Tibial nerve (tissue), 4 donors: ENCODE data around the gene ENOPH1. TPM values are rescaled to one million over a fixed set of nuclear protein-coding genes. Genes with fewer than 3 reads are reported as not detected.
A peak's percentile ranks its signal among the peaks of the same experiment; 100 is the strongest.

ENCODE experiments used
- DNase-seq, 2 donors: peaks; one replicate each; pipeline ENCODE4 v3.0.0-alpha.2; 2019; ENCODE audit warnings: low spot score in 2 of 2
- H3K27ac ChIP-seq, 4 donors: fragments of 200-600 bp; sonication (generic) in 3 of 4; one replicate each; pipeline ENCODE4 v1.5.1; 2017 to 2019; ENCODE audit warnings: mild to moderate bottlenecking in 1 of 4
- H3K27me3 ChIP-seq, 2 donors: fragments of 200-600 bp; sonication (generic) in 1 of 2; one replicate each; pipeline versions ENCODE4 v1.5.1 to v1.6.0; 2017 to 2019
- H3K36me3 ChIP-seq, 3 donors: fragments of 200-600 bp; sonication (generic); one replicate each; pipeline ENCODE4 v1.5.1; 2018 to 2019
- H3K4me1 ChIP-seq, 4 donors: fragments of 200-600 bp; sonication (generic) in 3 of 4; one replicate each; pipeline ENCODE4 v1.5.1; 2017 to 2019
- H3K4me3 ChIP-seq, 4 donors: fragments of 200-600 bp; sonication (generic) in 3 of 4; one replicate each; pipeline ENCODE4 v1.5.1; 2017 to 2019; ENCODE audit warnings: mild to moderate bottlenecking in 1 of 4, moderate library complexity in 1 of 4
- H3K9me3 ChIP-seq, 4 donors: fragments of 200-600 bp; sonication (generic) in 3 of 4; one replicate each; pipeline ENCODE4 v1.5.1; 2017 to 2019
- EP300 ChIP-seq, 2 donors: sonication (generic); formaldehyde crosslinking; IDR thresholded peaks; one replicate each; pipeline ENCODE4 v1.6.1; 2017; ENCODE audit warnings: antibody characterized with exemption in 2 of 2, mild to moderate bottlenecking in 1 of 2
- POLR2A ChIP-seq, 2 donors: fragments of 450-650 bp; IDR thresholded peaks; one replicate each; pipeline ENCODE4 v1.6.1; 2017; ENCODE audit warnings: antibody characterized with exemption in 2 of 2, mild to moderate bottlenecking in 2 of 2, moderate library complexity in 2 of 2
- WGBS, 2 donors: methylation state at CpG; one replicate each; pipeline ENCODE4 v1.1.5; 2018; 5-methylcytosine and 5-hydroxymethylcytosine counted together
- total RNA-seq, 4 donors: library from RNA; depleted of rRNA; stranded (reverse); fragments of >200 nt; gene quantifications; one replicate each; pipeline ENCODE4 v1.1.0, GENCODE V29; 2016
- TF ChIP-seq, protein P1 (sequence below), 5 experiments: fragments of 200-600 bp in 3 of 5; fragments of 450-650 bp in 2 of 5; sonication (generic) in 3 of 5; IDR thresholded peaks; one replicate each; pipeline ENCODE4 v1.5.1; 2016 to 2019; ENCODE audit warnings: antibody characterized with exemption in 5 of 5, mild to moderate bottlenecking in 3 of 5, moderate library complexity in 2 of 5

ENOPH1 gene
- 10 to 100 TPM; 26.2 to 41.3 (median 30.7) TPM for total RNA-seq

DNA sequence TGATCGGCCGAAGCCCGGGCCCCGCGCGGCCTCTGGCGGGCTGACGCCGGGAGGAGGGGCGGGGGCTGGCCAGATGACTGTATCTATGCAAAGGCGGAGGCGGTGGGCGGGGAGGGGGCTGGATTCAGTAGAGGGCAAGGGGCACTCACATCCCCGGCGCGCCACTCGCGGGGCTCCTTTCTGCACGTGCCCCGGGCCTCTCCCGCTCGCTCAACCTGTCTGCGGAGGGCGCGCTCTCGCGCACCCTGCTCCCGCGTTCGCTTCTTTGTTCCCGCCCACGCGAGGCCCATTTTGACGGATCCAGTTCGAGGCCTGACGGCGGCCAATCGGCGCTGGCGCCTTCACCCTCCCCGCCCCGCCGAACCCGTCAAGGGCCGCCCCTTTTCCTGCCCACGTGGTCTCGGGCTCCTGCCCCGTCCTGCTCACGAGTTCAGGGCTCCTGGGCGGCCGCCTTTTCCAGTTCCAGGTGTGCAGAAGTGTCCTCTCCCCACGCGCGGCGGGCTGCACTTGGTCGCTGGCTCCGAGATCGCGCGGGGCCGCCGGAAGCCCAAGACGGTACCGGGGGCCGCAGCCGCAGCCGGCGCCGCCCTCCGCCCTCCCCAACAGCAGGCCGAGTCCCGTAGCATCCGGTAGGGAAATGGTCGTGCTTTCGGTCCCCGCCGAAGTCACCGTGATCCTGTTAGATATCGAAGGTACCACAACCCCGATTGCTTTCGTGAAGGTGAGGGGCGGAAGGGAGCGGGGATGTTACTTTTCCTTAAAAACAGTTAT is at the start of gene ENOPH1, which contains the start of gene HNRNPDL:
Gene ENOPH1 (plus strand): TSS at position 398 of the 771 bp plus-strand sequence. CDS start 240 bp downstream, at position 638.
Gene HNRNPDL (minus strand): TSS at position 270 of the 771 bp plus-strand sequence. CDS start 772 bp downstream, outside the sequence.
- peaks cover 0 to 53% (median 29%) of the 10 kb centered on the region in 4 donors for H3K4me1 ChIP-seq
- peak within 1 kb of the TSS; percentile 97 to 98 (median 98) for H3K27ac ChIP-seq
- H3K27me3 ChIP-seq = no peaks in the 10 kb centered on the region
- TF ChIP-seq, protein P1, sequence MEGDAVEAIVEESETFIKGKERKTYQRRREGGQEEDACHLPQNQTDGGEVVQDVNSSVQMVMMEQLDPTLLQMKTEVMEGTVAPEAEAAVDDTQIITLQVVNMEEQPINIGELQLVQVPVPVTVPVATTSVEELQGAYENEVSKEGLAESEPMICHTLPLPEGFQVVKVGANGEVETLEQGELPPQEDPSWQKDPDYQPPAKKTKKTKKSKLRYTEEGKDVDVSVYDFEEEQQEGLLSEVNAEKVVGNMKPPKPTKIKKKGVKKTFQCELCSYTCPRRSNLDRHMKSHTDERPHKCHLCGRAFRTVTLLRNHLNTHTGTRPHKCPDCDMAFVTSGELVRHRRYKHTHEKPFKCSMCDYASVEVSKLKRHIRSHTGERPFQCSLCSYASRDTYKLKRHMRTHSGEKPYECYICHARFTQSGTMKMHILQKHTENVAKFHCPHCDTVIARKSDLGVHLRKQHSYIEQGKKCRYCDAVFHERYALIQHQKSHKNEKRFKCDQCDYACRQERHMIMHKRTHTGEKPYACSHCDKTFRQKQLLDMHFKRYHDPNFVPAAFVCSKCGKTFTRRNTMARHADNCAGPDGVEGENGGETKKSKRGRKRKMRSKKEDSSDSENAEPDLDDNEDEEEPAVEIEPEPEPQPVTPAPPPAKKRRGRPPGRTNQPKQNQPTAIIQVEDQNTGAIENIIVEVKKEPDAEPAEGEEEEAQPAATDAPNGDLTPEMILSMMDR (IDR thresholded peaks at IDR 0.05) = peak in 1 of 5 experiments; percentile 4
- TF ChIP-seq EP300 (IDR thresholded peaks at IDR 0.05) (peak; percentile 27 to 90), POLR2A (IDR thresholded peaks at IDR 0.05) (peak; percentile 32 to 82)
- 0 to 1% methylated on average over 12 to 55 of the region's 83 CpGs for WGBS, 2 donors
- H3K9me3 ChIP-seq = no peaks in the 10 kb centered on the region
- DNase-seq = peak; percentile 95 to 96
- peaks cover 0 to 11% (median 7%) of the 10 kb centered on the region in 3 donors for H3K36me3 ChIP-seq
- H3K4me3 ChIP-seq = peak within 1 kb of the TSS; percentile 78 to 97 (median 89)

DNA sequence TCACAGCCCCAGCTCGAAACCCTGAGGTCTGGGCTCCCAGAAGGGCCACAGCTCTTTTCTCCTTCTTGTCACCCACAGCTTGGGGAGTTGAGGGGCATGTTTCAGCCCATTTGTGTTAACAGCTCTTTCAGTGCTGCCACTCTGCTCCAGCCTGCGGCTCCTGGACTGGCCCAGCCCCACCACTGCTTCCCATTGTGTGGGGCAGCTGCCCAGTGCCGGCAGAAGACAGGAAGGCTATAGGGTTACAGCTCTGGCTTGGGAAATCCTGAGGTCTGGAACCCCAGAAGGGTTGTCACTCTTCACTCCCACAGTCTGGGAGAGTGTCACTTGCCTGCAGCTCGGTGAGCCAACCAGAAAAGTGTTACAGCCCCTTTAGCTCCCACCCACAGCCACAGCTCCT is 49.6 kb upstream of the ENOPH1 start:
- DNase-seq = no peak
- TF ChIP-seq EP300 (IDR thresholded peaks at IDR 0.05) (no peak), POLR2A (IDR thresholded peaks at IDR 0.05) (no peak)
- TF ChIP-seq, protein P1 (IDR thresholded peaks at IDR 0.05) = no peak
- WGBS, 2 donors = 95 to 98% methylated on average over 4 of the region's 4 CpGs

DNA sequence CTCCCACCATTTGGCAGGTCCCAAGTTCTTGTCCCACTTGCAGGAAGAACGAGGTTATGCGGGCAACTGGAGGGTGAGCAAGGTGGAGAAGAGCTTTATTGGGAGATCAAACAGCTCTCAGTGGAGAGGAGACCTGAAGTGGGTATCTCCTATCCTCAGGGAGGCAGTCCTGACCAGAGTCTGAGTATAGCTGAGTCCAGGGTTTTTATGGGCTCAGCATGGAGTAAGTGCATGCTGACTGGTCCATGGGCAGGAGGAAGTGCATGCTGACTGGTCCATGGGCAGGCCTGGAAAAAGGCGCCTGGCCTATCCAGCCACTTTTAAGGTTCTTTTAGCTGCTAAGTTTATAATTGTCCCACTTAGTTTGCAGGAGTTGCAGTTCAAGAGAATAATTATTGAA is 49.2 kb upstream of the ENOPH1 start:
- WGBS, 2 donors = 98 to 100% methylated on average over 3 of the region's 3 CpGs
- no peak overlapping the region for H3K27ac ChIP-seq
- peaks cover 0 to 31% (median 0%) of the 10 kb centered on the region in 3 donors for H3K36me3 ChIP-seq
- peaks cover 0 to 5% (median under 1%) of the 10 kb centered on the region in 4 donors for H3K4me1 ChIP-seq
- peaks cover 0 to 7% (median 0%) of the 10 kb centered on the region in 4 donors for H3K9me3 ChIP-seq
- no peak for DNase-seq
- H3K27me3 ChIP-seq = no peaks in the 10 kb centered on the region
- TF ChIP-seq POLR2A (IDR thresholded peaks at IDR 0.05) = no peak
- TF ChIP-seq, protein P1 (IDR thresholded peaks at IDR 0.05) = no peak
- no peak for TF ChIP-seq EP300 (IDR thresholded peaks at IDR 0.05)
- no peak overlapping the region for H3K4me3 ChIP-seq

More for the DNA sequence above, 49.6 kb upstream of the ENOPH1 start:
- H3K36me3 ChIP-seq = peaks cover 0 to 31% (median 0%) of the 10 kb centered on the region in 3 donors
- H3K27ac ChIP-seq = no peak overlapping the region
- H3K27me3 ChIP-seq = no peaks in the 10 kb centered on the region
- peaks cover 0 to 9% (median 2%) of the 10 kb centered on the region in 4 donors for H3K4me1 ChIP-seq
- H3K9me3 ChIP-seq = peaks cover 0 to 7% (median 0%) of the 10 kb centered on the region in 4 donors
- no peak overlapping the region for H3K4me3 ChIP-seq

DNA sequence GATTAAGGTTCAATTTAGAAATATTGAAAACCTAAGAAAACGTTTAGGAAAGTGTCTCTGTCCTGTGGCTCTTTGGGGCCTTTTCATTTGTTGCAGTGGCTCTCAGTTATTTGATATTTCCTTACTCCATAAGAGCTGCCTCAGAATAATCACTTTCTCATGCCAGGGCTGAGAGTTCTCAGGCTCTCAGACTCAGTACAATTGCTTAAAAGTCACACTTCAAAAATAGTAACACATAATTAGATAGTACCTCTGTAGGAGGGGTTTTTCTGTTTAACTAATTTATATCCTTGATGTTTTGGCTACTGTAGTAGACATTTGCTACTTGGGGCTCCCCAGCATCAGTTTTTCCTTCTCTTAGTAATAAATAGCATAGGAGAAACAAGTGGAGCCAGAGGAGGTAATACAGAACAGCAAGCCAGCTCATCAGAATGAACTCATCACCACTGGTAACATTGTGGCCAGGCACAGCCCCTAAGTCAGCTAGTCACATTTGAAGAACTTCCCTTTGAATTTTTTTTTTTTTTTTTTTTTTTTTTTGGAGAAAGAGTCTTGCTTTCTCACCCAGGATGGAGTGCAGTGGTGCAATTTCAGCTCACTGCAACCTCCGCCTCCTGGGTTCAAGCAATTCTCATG is 48.6 kb upstream of the ENOPH1 start:
- Histone ChIP-seq H3K36me3 (peaks cover 0 to 31% (median 0%) of the 10 kb centered on the region in 3 donors), H3K4me1 (no peaks in the 10 kb centered on the region), H3K9me3 (peaks cover 0 to 7% (median 0%) of the 10 kb centered on the region in 4 donors), H3K4me3 (no peak overlapping the region), H3K27ac (no peak overlapping the region), H3K27me3 (no peaks in the 10 kb centered on the region)
- TF ChIP-seq EP300 (IDR thresholded peaks at IDR 0.05) (no peak), POLR2A (IDR thresholded peaks at IDR 0.05) (no peak)
- TF ChIP-seq, protein P1 (IDR thresholded peaks at IDR 0.05) = no peak
- 86 to 87% methylated on average over 2 of the region's 2 CpGs for WGBS, 2 donors
- DNase-seq = no peak
